Natural killer cell (primary cell): Measurements from ENCODE around the gene FAM78B. TPM values are rescaled to one million over a fixed set of nuclear protein-coding genes. Genes with fewer than 3 reads are reported as not detected.

Source experiments
- ATAC-seq, 3 donors: fragments of 150-1000 bp in 2 of 3; fragments of 200-7000 bp in 1 of 3; cut with Tn5 transposase; 1 replicate in 1 of 3; 2 replicates in 2 of 3; pipeline ENCODE4 v1.10.0; 2021; ENCODE audit warnings: mild to moderate bottlenecking in 2 of 3, moderate library complexity in 2 of 3
- DNase-seq, 2 donors: peaks; one replicate each; pipeline versions ENCODE4 v3.0.0 to v3.0.0-alpha.2; 2013 to 2021; ENCODE audit warnings: mixed read lengths in 1 of 2
- H3K27ac ChIP-seq: one replicate; pipeline ENCODE4 v1.5.1; 2013; ENCODE audit warnings: mild to moderate bottlenecking, low read length
- H3K27me3 ChIP-seq: one replicate; pipeline ENCODE4 v1.6.1; 2013; ENCODE audit warnings: low read length; ENCODE audit not compliant: control insufficient read depth, insufficient read depth
- H3K36me3 ChIP-seq: one replicate; pipeline ENCODE4 v1.6.1; 2013; ENCODE audit warnings: low read length; ENCODE audit not compliant: control insufficient read depth, insufficient read depth
- H3K4me1 ChIP-seq: one replicate; pipeline ENCODE4 v1.6.1; 2013; ENCODE audit warnings: low read length; ENCODE audit not compliant: control insufficient read depth, insufficient read depth
- H3K4me3 ChIP-seq: one replicate; pipeline ENCODE4 v1.5.1; 2013; ENCODE audit warnings: low read length
- H3K9me3 ChIP-seq: one replicate; pipeline ENCODE4 v1.6.1; 2013; ENCODE audit warnings: low read length; ENCODE audit not compliant: control insufficient read depth, insufficient read depth
- H3K27ac Mint-ChIP-seq, 2 donors: one replicate each; pipeline ENCODE4 v1.8.0; 2022; ENCODE audit warnings: mild to moderate bottlenecking in 2 of 2, mixed read lengths in 2 of 2, moderate library complexity in 1 of 2
- H3K27me3 Mint-ChIP-seq, 2 donors: one replicate each; pipeline ENCODE4 v1.8.0; 2022; ENCODE audit warnings: low read depth in 2 of 2, mixed read lengths in 2 of 2
- H3K36me3 Mint-ChIP-seq: one replicate; pipeline ENCODE4 v1.8.0; 2022; ENCODE audit warnings: mixed read lengths
- H3K4me1 Mint-ChIP-seq, 2 donors: one replicate each; pipeline ENCODE4 v1.8.0; 2022; ENCODE audit warnings: mixed read lengths in 2 of 2
- H3K4me3 Mint-ChIP-seq: one replicate; pipeline ENCODE4 v1.8.0; 2022; ENCODE audit warnings: mild to moderate bottlenecking, moderate library complexity, mixed read lengths
- H3K9me3 Mint-ChIP-seq, 2 donors: one replicate each; pipeline ENCODE4 v1.8.0; 2022; ENCODE audit warnings: mixed read lengths in 2 of 2
- CTCF ChIP-seq: fragments of 200-600 bp; IDR thresholded peaks from one replicate; pipeline ENCODE4 v1.8.0; 2022; ENCODE audit warnings: antibody characterized with exemption
- WGBS: methylation state at CpG from one replicate; pipeline ENCODE4 v1.1.7; 2013; ENCODE audit warnings: missing lambda C conversion rate; ENCODE audit not compliant: insufficient coverage; 5-methylcytosine and 5-hydroxymethylcytosine counted together
- intact Hi-C: fragments of 100-400 bp; cut with micrococcal nuclease; formaldehyde crosslinking; loops from one replicate; pipeline ENCODE4 v1.14.2; 2022
- total RNA-seq, 4 donors: library from RNA; stranded (reverse); fragments of 120-200 nt in 1 of 4; gene quantifications; one replicate each; pipeline versions ENCODE4 v1.2.3 to v1.2.4, GENCODE V29; 2013 to 2022

The FAM78B gene
- total RNA-seq, 3 donors from 2014 or later (not counting 1 experiment from before 2014, with no cell fraction given): not detected

GRCh38 chr1:166090244-166090643, 76.6 kb downstream of the FAM78B start:
- Mint-ChIP-seq H3K4me3 (no peak overlapping the region), H3K9me3 (no peaks in the 10 kb centered on the region), H3K36me3 (no peaks in the 10 kb centered on the region), H3K4me1 (no peaks in the 10 kb centered on the region), H3K27me3 (no peaks in the 10 kb centered on the region), H3K27ac (no peak overlapping the region)
- intact Hi-C loops: no loop called here
- DNase-seq (no peak), ATAC-seq (no peak)
- WGBS: 51% methylated on average over 4 of the region's 4 CpGs
- Histone ChIP-seq H3K27ac (no peak overlapping the region), H3K27me3 (no peaks in the 10 kb centered on the region), H3K9me3 (no peaks in the 10 kb centered on the region), H3K4me3 (no peak overlapping the region), H3K36me3 (no peaks in the 10 kb centered on the region), H3K4me1 (no peaks in the 10 kb centered on the region)
- TF ChIP-seq CTCF: no peak

- no peaks in the 10 kb centered on the region for H3K27me3 ChIP-seq
- H3K4me1 Mint-ChIP-seq: no peaks in the 10 kb centered on the region
- no peak for ATAC-seq
- H3K9me3 Mint-ChIP-seq: no peaks in the 10 kb centered on the region
- WGBS: 13% methylated on average over 6 of the region's 6 CpGs
- H3K27ac Mint-ChIP-seq: no peak overlapping the region
- H3K4me3 ChIP-seq: no peak overlapping the region
- TF ChIP-seq CTCF: no peak
- no peaks in the 10 kb centered on the region for H3K4me1 ChIP-seq
- no peak for DNase-seq
- no peak overlapping the region for H3K4me3 Mint-ChIP-seq
- H3K9me3 ChIP-seq: no peaks in the 10 kb centered on the region
- H3K27me3 Mint-ChIP-seq: no peaks in the 10 kb centered on the region
- H3K36me3 Mint-ChIP-seq: no peaks in the 10 kb centered on the region
- no peak overlapping the region for H3K27ac ChIP-seq
- intact Hi-C loops: no loop called here
- H3K36me3 ChIP-seq: no peaks in the 10 kb centered on the region
These were observed 77.0 kb downstream of the FAM78B start for GRCh38 chr1:166089804-166090203.

GRCh38 chr1:166088572-166088955, 78.2 kb downstream of the FAM78B start:
- H3K27me3 Mint-ChIP-seq: peaks cover 0 to 2% of the 10 kb centered on the region in 2 donors
- no peak overlapping the region for H3K4me3 Mint-ChIP-seq
- 88% methylated on average over 4 of the region's 4 CpGs for WGBS
- H3K27ac Mint-ChIP-seq: no peak overlapping the region
- no peaks in the 10 kb centered on the region for H3K4me1 Mint-ChIP-seq
- H3K36me3 Mint-ChIP-seq: no peaks in the 10 kb centered on the region
- Histone ChIP-seq H3K36me3 (no peaks in the 10 kb centered on the region), H3K27me3 (no peaks in the 10 kb centered on the region), H3K9me3 (no peaks in the 10 kb centered on the region), H3K4me3 (no peak overlapping the region), H3K4me1 (no peaks in the 10 kb centered on the region), H3K27ac (no peak overlapping the region)
- DNase-seq (no peak), ATAC-seq (no peak)
- intact Hi-C loops: no loop called here
- no peaks in the 10 kb centered on the region for H3K9me3 Mint-ChIP-seq
- TF ChIP-seq CTCF: no peak

GRCh38 chr1:166087734-166088571, 78.8 kb downstream of the FAM78B start:
- no peak overlapping the region for H3K4me3 Mint-ChIP-seq
- H3K9me3 Mint-ChIP-seq: no peaks in the 10 kb centered on the region
- no peak overlapping the region for H3K27ac Mint-ChIP-seq
- no peak overlapping the region for H3K27ac ChIP-seq
- H3K27me3 Mint-ChIP-seq: peaks cover 0 to 2% of the 10 kb centered on the region in 2 donors
- intact Hi-C loops: no loop called here
- 88% methylated on average over 8 of the region's 8 CpGs for WGBS
- no peaks in the 10 kb centered on the region for H3K9me3 ChIP-seq
- H3K27me3 ChIP-seq: no peaks in the 10 kb centered on the region
- no peak for ATAC-seq
- TF ChIP-seq CTCF: no peak
- DNase-seq: no peak
- H3K4me1 ChIP-seq: no peaks in the 10 kb centered on the region
- no peaks in the 10 kb centered on the region for H3K36me3 ChIP-seq
- H3K4me1 Mint-ChIP-seq: no peaks in the 10 kb centered on the region
- no peak overlapping the region for H3K4me3 ChIP-seq
- no peaks in the 10 kb centered on the region for H3K36me3 Mint-ChIP-seq
